ENCODE measurements around the gene PPP1R12A.

PPP1R12A gene

DNA sequence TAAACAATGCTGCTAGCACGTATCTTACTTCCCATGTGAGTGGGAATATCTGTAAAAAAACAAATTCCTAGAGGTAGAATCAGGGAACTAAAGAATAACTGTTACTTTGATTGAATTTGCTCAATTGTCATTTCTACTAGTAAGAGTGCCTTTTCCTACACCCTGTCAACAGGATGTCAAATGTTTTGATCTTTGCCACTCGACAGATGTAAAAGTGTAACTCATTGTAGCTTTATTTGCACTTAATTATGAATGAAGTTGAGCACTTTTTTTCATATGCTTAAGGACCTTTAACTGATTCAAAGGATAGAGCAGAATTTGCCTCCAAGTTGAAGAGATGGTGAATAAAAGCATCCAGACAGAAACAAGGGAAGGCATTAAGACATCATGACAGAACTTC, 104.5 kb downstream of the PPP1R12A start:
- no peak for DNase-seq (ENCODE audit: low read depth in 1 of 2, low spot score in 1 of 2)
- TF ChIP-seq POLR2AphosphoS5 (IDR thresholded peaks at IDR 0.05; ENCODE audit: low read depth) (no peak), CTCF (IDR thresholded peaks at IDR 0.05; ENCODE audit: insufficient read depth, low read length) (no peak), SPI1 (IDR thresholded peaks at IDR 0.05; ENCODE audit: borderline replicate concordance, low read depth) (no peak), GABPA (IDR thresholded peaks at IDR 0.05; ENCODE audit: low read depth) (no peak)
- TF ChIP-seq, protein P1, sequence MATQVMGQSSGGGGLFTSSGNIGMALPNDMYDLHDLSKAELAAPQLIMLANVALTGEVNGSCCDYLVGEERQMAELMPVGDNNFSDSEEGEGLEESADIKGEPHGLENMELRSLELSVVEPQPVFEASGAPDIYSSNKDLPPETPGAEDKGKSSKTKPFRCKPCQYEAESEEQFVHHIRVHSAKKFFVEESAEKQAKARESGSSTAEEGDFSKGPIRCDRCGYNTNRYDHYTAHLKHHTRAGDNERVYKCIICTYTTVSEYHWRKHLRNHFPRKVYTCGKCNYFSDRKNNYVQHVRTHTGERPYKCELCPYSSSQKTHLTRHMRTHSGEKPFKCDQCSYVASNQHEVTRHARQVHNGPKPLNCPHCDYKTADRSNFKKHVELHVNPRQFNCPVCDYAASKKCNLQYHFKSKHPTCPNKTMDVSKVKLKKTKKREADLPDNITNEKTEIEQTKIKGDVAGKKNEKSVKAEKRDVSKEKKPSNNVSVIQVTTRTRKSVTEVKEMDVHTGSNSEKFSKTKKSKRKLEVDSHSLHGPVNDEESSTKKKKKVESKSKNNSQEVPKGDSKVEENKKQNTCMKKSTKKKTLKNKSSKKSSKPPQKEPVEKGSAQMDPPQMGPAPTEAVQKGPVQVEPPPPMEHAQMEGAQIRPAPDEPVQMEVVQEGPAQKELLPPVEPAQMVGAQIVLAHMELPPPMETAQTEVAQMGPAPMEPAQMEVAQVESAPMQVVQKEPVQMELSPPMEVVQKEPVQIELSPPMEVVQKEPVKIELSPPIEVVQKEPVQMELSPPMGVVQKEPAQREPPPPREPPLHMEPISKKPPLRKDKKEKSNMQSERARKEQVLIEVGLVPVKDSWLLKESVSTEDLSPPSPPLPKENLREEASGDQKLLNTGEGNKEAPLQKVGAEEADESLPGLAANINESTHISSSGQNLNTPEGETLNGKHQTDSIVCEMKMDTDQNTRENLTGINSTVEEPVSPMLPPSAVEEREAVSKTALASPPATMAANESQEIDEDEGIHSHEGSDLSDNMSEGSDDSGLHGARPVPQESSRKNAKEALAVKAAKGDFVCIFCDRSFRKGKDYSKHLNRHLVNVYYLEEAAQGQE (IDR thresholded peaks at IDR 0.05; ENCODE audit: insufficient replicate concordance, low read depth), result no peak
- no peak overlapping the region for H3K27ac ChIP-seq (replicated peaks)
- H3K27me3 ChIP-seq (ENCODE audit: insufficient read depth, poor library complexity, severe bottlenecking), result no peaks in the 10 kb centered on the region
- H3K4me3 ChIP-seq (replicated peaks; ENCODE audit: insufficient read depth, low read length), result no peak overlapping the region

- no peak overlapping the region for H3K27ac ChIP-seq (replicated peaks)
- H3K27me3 ChIP-seq (ENCODE audit: insufficient read depth, poor library complexity, severe bottlenecking), result no peaks in the 10 kb centered on the region
- no peak for DNase-seq (ENCODE audit: low read depth in 1 of 2, low spot score in 1 of 2)
- TF ChIP-seq, protein P1 (IDR thresholded peaks at IDR 0.05; ENCODE audit: insufficient replicate concordance, low read depth), result no peak
- no peak for TF ChIP-seq GABPA (IDR thresholded peaks at IDR 0.05; ENCODE audit: low read depth)
- TF ChIP-seq POLR2AphosphoS5 (IDR thresholded peaks at IDR 0.05; ENCODE audit: low read depth), result no peak
- no peak for TF ChIP-seq SPI1 (IDR thresholded peaks at IDR 0.05; ENCODE audit: borderline replicate concordance, low read depth)
- TF ChIP-seq CTCF (IDR thresholded peaks at IDR 0.05; ENCODE audit: insufficient read depth, low read length), result no peak
- no peak overlapping the region for H3K4me3 ChIP-seq (replicated peaks; ENCODE audit: insufficient read depth, low read length)
Observed at GRCh38 chr12:79828924-79829323, 106.0 kb downstream of the PPP1R12A start.

DNA sequence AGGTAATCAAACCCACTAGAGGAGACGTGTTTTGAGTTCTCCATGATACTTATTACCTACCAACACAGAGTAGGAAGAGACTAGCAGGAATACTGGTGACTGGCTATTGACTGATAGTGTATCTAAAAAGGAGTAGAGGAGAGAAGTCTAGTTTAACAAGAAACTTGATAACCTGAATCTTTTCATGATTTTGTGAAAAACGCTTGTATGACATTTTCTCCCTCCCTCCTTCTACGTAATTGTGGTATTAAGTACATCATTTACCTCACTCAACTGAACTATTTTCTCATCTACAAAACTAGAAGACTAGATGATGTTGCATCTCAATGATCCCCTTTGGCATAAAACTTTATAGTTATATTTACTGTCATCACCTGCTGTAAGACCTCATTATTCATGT, 107.4 kb downstream of the PPP1R12A start:
- H3K4me3 ChIP-seq (replicated peaks; ENCODE audit: insufficient read depth, low read length), result no peak overlapping the region
- no peak for TF ChIP-seq SPI1 (IDR thresholded peaks at IDR 0.05; ENCODE audit: borderline replicate concordance, low read depth)
- TF ChIP-seq GABPA (IDR thresholded peaks at IDR 0.05; ENCODE audit: low read depth), result no peak
- TF ChIP-seq, protein P1 (IDR thresholded peaks at IDR 0.05; ENCODE audit: insufficient replicate concordance, low read depth), result no peak
- no peak for TF ChIP-seq CTCF (IDR thresholded peaks at IDR 0.05; ENCODE audit: insufficient read depth, low read length)
- TF ChIP-seq POLR2AphosphoS5 (IDR thresholded peaks at IDR 0.05; ENCODE audit: low read depth), result no peak
- H3K27ac ChIP-seq (replicated peaks), result no peak overlapping the region
- no peaks in the 10 kb centered on the region for H3K27me3 ChIP-seq (ENCODE audit: insufficient read depth, poor library complexity, severe bottlenecking)
- no peak for DNase-seq (ENCODE audit: low read depth in 1 of 2, low spot score in 1 of 2)

Measured in HL-60 (cell line).